Measurements from ENCODE around the gene TTLL11. TPM values are rescaled to one million over a fixed set of nuclear protein-coding genes. Genes with fewer than 3 reads are reported as not detected.

The TTLL11 gene
- total and polyA plus RNA-seq, 2 of the 8 experiments (the other 6 are each of a cell fraction or from before 2014, with no cell fraction given): 0.56 to 0.80 TPM

- Histone ChIP-seq H3K9me3 (ENCODE audit: insufficient read depth in 2 of 2, low read depth in 1 of 2, low read length in 1 of 2) (no peaks in the 10 kb centered on the region), H2BK5ac (ENCODE audit: low read depth, low read length) (no peak overlapping the region), H2AK5ac (ENCODE audit: low read depth, low read length) (no peak overlapping the region), H3K4ac (replicated peaks; ENCODE audit: insufficient read length, low read depth, low read length) (no peak overlapping the region), H3K36me3 (ENCODE audit: control insufficient read depth in 2 of 4, insufficient read depth in 4 of 4, low read length in 3 of 4) (no peaks in the 10 kb centered on the region), H3K23me2 (ENCODE audit: low read depth, low read length) (no peaks in the 10 kb centered on the region), H2BK20ac (ENCODE audit: low read length) (no peak overlapping the region), H3K79me1 (ENCODE audit: low read depth, low read length) (no peaks in the 10 kb centered on the region), H3K14ac (ENCODE audit: insufficient read length) (no peak overlapping the region), H3K4me2 (ENCODE audit: insufficient read depth in 1 of 2, low read depth in 2 of 2, low read length in 2 of 2) (no peak overlapping the region), H3K56ac (replicated peaks; ENCODE audit: insufficient read length, low read depth, low read length) (no peak overlapping the region), H3K27me3 (replicated peaks in 1 of 4; ENCODE audit: control insufficient read depth in 3 of 4, extremely low read depth in 1 of 4, insufficient read depth in 3 of 4, low read length in 3 of 4) (no peaks in the 10 kb centered on the region), H4K91ac (replicated peaks; ENCODE audit: insufficient read length, low read length) (no peak overlapping the region), H4K8ac (ENCODE audit: extremely low read depth, insufficient read depth, low read length) (no peak overlapping the region), H2BK15ac (ENCODE audit: low read length) (no peak overlapping the region), H3K9ac (replicated peaks in 1 of 4; ENCODE audit: extremely low read depth in 1 of 4, low read depth in 3 of 4, low read length in 3 of 4) (no peak overlapping the region), H2AFZ (ENCODE audit: low read length) (no peak overlapping the region), H3K4me3 (ENCODE audit: extremely low read depth in 1 of 4, insufficient read depth in 2 of 4, low read depth in 3 of 4, low read length in 4 of 4) (no peak overlapping the region), H3K79me2 (ENCODE audit: control insufficient read depth in 1 of 2, insufficient read depth in 2 of 2, low read length in 2 of 2) (no peaks in the 10 kb centered on the region), H2BK12ac (ENCODE audit: low read depth, low read length) (no peak overlapping the region), H2BK120ac (replicated peaks; ENCODE audit: low read depth, low read length) (no peak overlapping the region), H3K27ac (ENCODE audit: low read depth, low read length) (no peak overlapping the region), H3K4me1 (replicated peaks in 1 of 4; ENCODE audit: control insufficient read depth in 3 of 4, insufficient read depth in 4 of 4, low read length in 3 of 4) (no peaks in the 10 kb centered on the region), H3K23ac (ENCODE audit: insufficient read length) (no peak overlapping the region), H4K5ac (ENCODE audit: insufficient read length, low read depth, low read length) (no peak overlapping the region), H3K18ac (ENCODE audit: extremely low read depth, low read length) (no peak overlapping the region), H4K20me1 (replicated peaks in 1 of 2; ENCODE audit: control insufficient read depth in 1 of 2, insufficient read depth in 2 of 2, low read length in 2 of 2) (no peaks in the 10 kb centered on the region)
- CTCF ChIA-PET (ENCODE audit: partially characterized antibody): interaction anchor here (1.0 to 1.9 kb wide), 2 partner anchors 24 to 55 kb away, joined by 3 to 10 read pairs; no protein-coding TSS in a partner anchor
- no peak for FAIRE-seq
- no peak for TF ChIP-seq E2F6 (IDR thresholded peaks at IDR 0.05)
- no peak for TF ChIP-seq CEBPB (IDR thresholded peaks at IDR 0.05; ENCODE audit: low read depth, low read length)
- no peak for TF ChIP-seq JUND (IDR thresholded peaks at IDR 0.05; ENCODE audit: low read length)
- TF ChIP-seq EP300 (IDR thresholded peaks at IDR 0.05; ENCODE audit: borderline replicate concordance in 1 of 2, low read depth in 2 of 2, low read length in 2 of 2): no peak
- TF ChIP-seq NRF1 (IDR thresholded peaks at IDR 0.05; ENCODE audit: low read depth, low read length): no peak
- no peak for TF ChIP-seq CBX8 (IDR thresholded peaks at IDR 0.05; ENCODE audit: borderline replicate concordance, low read depth, low read length)
- no peak for TF ChIP-seq CHD2 (IDR thresholded peaks at IDR 0.05; ENCODE audit: low read length)
- no peak for TF ChIP-seq SIX5 (IDR thresholded peaks at IDR 0.05; ENCODE audit: low read depth, low read length)
- TF ChIP-seq GABPA (IDR thresholded peaks at IDR 0.05; ENCODE audit: borderline replicate concordance, insufficient read depth, low read length): no peak
- no peak for TF ChIP-seq CHD1 (IDR thresholded peaks at IDR 0.05; ENCODE audit: low read depth, low read length)
- TF ChIP-seq KDM1A (IDR thresholded peaks at IDR 0.05; ENCODE audit: borderline replicate concordance, low read length): no peak
- WGBS, 2 experiments (ENCODE audit: extremely low coverage in 1 of 2, insufficient coverage in 1 of 2, insufficient read length in 1 of 2, insufficient replicate concordance in 2 of 2, low coverage in 1 of 2, low lambda C conversion rate in 2 of 2, missing lambda C conversion rate in 1 of 2): 92% methylated on average over 1 of the region's 1 CpG; no CpG with 5 or more reads in 1 of the 2 experiments
- POLR2A ChIA-PET (ENCODE audit: partially characterized antibody): no interaction called here
- no peak for DNase-seq (ENCODE audit: low read depth in 1 of 2, low spot score in 2 of 2)
Observed at GRCh38 chr9:121906074-121906870, 186.8 kb downstream of the TTLL11 start.

Data from H1 (cell line).